ENCODE data around the gene FAM47E. TPM values are rescaled to one million over a fixed set of nuclear protein-coding genes. Genes with fewer than 3 reads are reported as not detected.

FAM47E gene
- total and polyA plus RNA-seq, 9 of the 15 experiments (the other 6 are each of a cell fraction or from before 2014, with no cell fraction given): 3.7 to 15.6 (median 6.4) TPM

DNA sequence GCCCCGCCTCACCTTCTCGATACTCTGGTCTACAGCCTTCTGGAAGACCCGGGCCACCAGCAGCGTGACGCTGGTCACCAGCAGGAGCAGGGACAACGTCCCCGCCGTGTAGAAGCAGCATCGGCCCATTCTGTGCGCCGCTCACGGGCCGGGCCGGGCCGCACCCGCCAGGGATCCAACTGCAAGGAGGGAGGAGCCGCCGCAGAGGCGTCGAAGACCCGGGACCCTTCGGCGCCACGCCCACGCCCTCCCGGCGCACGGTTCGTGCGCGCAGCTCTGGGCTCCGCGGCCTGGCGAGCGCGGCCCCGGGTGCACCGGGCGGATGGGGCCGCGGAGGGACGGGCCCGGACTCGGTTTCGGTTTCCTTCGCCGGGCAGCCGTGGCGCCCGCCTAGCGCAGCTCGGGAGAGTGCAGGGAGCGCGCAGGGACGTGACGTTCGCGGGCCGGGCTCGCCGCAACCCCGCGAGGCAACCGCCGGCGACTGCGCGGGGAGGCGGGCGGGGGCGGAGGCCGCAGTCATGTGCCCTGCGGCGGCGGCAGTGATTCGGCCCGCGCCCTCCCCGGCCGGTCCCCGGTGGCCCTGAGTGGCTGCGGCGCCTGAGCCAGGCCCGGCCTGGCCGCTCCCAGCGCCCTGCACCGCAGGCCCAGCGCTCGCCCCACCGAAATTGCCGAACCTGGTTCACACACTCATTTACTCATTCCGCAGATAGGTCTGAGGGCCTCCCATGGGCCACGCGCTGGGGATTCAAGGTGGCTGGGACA lies 37.9 kb upstream of the FAM47E start, which contains the start of gene SCARB2 (continued):
- TF ChIP-seq, protein P1, sequence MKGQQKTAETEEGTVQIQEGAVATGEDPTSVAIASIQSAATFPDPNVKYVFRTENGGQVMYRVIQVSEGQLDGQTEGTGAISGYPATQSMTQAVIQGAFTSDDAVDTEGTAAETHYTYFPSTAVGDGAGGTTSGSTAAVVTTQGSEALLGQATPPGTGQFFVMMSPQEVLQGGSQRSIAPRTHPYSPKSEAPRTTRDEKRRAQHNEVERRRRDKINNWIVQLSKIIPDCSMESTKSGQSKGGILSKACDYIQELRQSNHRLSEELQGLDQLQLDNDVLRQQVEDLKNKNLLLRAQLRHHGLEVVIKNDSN (CRISPR knock-in tag; IDR thresholded peaks at IDR 0.05): peak; percentile 52; the same call in 1 of the 2 replicates
- TF ChIP-seq PHF8 (IDR thresholded peaks at IDR 0.05; ENCODE audit: borderline replicate concordance, low read length) (peak; percentile 85), CCAR2 (IDR thresholded peaks at IDR 0.05; ENCODE audit: low read depth, low read length) (no peak), KLF13 (tag; IDR thresholded peaks at IDR 0.05; ENCODE audit: borderline replicate concordance, low read depth) (peak; percentile 84), CTBP1 (IDR thresholded peaks at IDR 0.05; ENCODE audit: borderline replicate concordance) (peak; percentile 93), ZNF780A (CRISPR knock-in tag; IDR thresholded peaks at IDR 0.05) (no peak), TAF1 (IDR thresholded peaks at IDR 0.05; ENCODE audit: control insufficient read depth, extremely low read depth, insufficient read depth, low read length, severe bottlenecking) (peak; percentile 52), COPS2 (conservative IDR thresholded peaks at IDR 0.05) (no peak)
- TF ChIP-seq, protein P2, sequence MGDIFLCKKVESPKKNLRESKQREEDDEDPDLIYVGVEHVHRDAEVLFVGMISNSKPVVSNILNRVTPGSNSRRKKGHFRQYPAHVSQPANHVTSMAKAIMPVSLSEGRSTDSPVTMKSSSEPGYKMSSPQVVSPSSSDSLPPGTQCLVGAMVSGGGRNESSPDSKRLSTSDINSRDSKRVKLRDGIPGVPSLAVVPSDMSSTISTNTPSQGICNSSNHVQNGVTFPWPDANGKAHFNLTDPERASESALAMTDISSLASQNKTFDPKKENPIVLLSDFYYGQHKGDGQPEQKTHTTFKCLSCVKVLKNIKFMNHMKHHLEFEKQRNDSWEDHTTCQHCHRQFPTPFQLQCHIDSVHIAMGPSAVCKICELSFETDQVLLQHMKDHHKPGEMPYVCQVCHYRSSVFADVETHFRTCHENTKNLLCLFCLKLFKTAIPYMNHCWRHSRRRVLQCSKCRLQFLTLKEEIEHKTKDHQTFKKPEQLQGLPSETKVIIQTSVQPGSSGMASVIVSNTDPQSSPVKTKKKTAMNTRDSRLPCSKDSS (IDR thresholded peaks at IDR 0.05; ENCODE audit: low read depth, partially characterized antibody): no peak
- TF ChIP-seq, protein P3, sequence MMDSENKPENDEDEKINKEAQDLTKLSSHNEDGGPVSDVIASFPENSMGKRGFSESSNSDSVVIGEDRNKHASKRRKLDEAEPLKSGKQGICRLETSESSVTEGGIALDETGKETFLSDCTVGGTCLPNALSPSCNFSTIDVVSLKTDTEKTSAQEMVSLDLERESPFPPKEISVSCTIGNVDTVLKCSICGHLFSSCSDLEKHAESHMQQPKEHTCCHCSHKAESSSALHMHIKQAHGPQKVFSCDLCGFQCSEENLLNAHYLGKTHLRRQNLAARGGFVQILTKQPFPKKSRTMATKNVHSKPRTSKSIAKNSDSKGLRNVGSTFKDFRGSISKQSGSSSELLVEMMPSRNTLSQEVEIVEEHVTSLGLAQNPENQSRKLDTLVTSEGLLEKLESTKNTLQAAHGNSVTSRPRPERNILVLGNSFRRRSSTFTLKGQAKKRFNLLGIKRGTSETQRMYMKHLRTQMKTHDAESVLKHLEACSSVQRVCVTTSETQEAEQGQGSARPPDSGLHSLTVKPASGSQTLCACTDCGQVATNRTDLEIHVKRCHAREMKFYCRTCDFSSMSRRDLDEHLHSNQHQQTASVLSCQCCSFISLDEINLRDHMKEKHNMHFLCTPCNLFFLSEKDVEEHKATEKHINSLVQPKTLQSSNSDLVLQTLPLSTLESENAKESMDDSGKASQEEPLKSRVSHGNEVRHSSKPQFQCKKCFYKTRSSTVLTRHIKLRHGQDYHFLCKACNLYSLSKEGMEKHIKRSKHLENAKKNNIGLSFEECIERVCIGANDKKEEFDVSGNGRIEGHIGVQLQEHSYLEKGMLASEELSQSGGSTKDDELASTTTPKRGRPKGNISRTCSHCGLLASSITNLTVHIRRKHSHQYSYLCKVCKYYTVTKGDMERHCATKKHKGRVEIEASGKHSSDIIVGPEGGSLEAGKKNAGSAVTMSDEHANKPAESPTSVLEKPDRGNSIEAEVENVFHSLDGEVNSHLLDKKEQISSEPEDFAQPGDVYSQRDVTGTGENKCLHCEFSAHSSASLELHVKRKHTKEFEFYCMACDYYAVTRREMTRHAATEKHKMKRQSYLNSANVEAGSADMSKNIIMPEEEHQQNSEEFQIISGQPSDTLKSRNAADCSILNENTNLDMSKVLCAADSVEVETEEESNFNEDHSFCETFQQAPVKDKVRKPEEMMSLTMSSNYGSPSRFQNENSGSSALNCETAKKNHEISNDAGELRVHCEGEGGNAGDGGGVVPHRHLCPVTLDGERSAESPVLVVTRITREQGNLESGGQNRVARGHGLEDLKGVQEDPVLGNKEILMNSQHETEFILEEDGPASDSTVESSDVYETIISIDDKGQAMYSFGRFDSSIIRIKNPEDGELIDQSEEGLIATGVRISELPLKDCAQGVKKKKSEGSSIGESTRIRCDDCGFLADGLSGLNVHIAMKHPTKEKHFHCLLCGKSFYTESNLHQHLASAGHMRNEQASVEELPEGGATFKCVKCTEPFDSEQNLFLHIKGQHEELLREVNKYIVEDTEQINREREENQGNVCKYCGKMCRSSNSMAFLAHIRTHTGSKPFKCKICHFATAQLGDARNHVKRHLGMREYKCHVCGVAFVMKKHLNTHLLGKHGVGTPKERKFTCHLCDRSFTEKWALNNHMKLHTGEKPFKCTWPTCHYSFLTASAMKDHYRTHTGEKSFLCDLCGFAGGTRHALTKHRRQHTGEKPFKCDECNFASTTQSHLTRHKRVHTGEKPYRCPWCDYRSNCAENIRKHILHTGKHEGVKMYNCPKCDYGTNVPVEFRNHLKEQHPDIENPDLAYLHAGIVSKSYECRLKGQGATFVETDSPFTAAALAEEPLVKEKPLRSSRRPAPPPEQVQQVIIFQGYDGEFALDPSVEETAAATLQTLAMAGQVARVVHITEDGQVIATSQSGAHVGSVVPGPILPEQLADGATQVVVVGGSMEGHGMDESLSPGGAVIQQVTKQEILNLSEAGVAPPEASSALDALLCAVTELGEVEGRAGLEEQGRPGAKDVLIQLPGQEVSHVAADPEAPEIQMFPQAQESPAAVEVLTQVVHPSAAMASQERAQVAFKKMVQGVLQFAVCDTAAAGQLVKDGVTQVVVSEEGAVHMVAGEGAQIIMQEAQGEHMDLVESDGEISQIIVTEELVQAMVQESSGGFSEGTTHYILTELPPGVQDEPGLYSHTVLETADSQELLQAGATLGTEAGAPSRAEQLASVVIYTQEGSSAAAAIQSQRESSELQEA (IDR thresholded peaks at IDR 0.05; ENCODE audit: low read depth): no peak
- TF ChIP-seq, protein P4, sequence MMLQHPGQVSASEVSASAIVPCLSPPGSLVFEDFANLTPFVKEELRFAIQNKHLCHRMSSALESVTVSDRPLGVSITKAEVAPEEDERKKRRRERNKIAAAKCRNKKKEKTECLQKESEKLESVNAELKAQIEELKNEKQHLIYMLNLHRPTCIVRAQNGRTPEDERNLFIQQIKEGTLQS (IDR thresholded peaks at IDR 0.05): no peak
- TF ChIP-seq, protein P4 (CRISPR knock-in tag; conservative IDR thresholded peaks at IDR 0.05): no peak
- TF ChIP-seq, protein P5, sequence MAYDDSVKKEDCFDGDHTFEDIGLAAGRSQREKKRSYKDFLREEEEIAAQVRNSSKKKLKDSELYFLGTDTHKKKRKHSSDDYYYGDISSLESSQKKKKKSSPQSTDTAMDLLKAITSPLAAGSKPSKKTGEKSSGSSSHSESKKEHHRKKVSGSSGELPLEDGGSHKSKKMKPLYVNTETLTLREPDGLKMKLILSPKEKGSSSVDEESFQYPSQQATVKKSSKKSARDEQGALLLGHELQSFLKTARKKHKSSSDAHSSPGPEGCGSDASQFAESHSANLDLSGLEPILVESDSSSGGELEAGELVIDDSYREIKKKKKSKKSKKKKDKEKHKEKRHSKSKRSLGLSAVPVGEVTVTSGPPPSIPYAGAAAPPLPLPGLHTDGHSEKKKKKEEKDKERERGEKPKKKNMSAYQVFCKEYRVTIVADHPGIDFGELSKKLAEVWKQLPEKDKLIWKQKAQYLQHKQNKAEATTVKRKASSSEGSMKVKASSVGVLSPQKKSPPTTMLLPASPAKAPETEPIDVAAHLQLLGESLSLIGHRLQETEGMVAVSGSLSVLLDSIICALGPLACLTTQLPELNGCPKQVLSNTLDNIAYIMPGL (CRISPR knock-in tag; IDR thresholded peaks at IDR 0.05): no peak
